GM21529 (cell line): ENCODE data around the gene EEIG2.

Experiments used
- ATAC-seq: cut with Tn5 transposase; IDR thresholded peaks from one replicate; pipeline ENCODE4 v1.9.1; 2021; ENCODE audit not compliant: unreplicated experiment

EEIG2 gene

GRCh38 chr1:108574008-108574407 lies 14.1 kb downstream of the EEIG2 start:
- no peak for ATAC-seq

- ATAC-seq: no peak
Observed at GRCh38 chr1:108575375-108575774, 15.5 kb downstream of the EEIG2 start.

- ATAC-seq: no peak
Observed at GRCh38 chr1:108583757-108584427, 24.0 kb downstream of the EEIG2 start.

- no peak for ATAC-seq
Observed at GRCh38 chr1:108584428-108584856, 24.5 kb downstream of the EEIG2 start.

- no peak for ATAC-seq
Observed at GRCh38 chr1:108585313-108585712, 25.4 kb downstream of the EEIG2 start.

- ATAC-seq: no peak
Observed at GRCh38 chr1:108590441-108590840, 30.5 kb downstream of the EEIG2 start.

- ATAC-seq: no peak
Observed at GRCh38 chr1:108590957-108591356, 31.1 kb downstream of the EEIG2 start.

GRCh38 chr1:108591466-108591865 lies 31.6 kb downstream of the EEIG2 start:
- ATAC-seq: no peak

- ATAC-seq: no peak
Observed at GRCh38 chr1:108592030-108592759, 32.3 kb downstream of the EEIG2 start.

GRCh38 chr1:108593448-108593847 lies 33.5 kb downstream of the EEIG2 start:
- no peak for ATAC-seq

- ATAC-seq: no peak
Observed at GRCh38 chr1:108595507-108595906, 35.6 kb downstream of the EEIG2 start.

GRCh38 chr1:108597041-108597440 lies 37.1 kb downstream of the EEIG2 start:
- ATAC-seq: no peak

- no peak for ATAC-seq
Observed at GRCh38 chr1:108598340-108598739, 38.4 kb downstream of the EEIG2 start.

GRCh38 chr1:108600504-108600903 lies 40.6 kb downstream of the EEIG2 start:
- no peak for ATAC-seq

- ATAC-seq: no peak
Observed at GRCh38 chr1:108601708-108602410, 42.0 kb downstream of the EEIG2 start.

- ATAC-seq: no peak
Observed at GRCh38 chr1:108605633-108606032, 45.7 kb downstream of the EEIG2 start.

- ATAC-seq: no peak
Observed at GRCh38 chr1:108606478-108606877, 46.6 kb downstream of the EEIG2 start.

GRCh38 chr1:108609483-108610049 lies 49.7 kb downstream of the EEIG2 start:
- ATAC-seq: no peak
